T-helper 2 cell treated with Interferon-gamma antibody and Interleukin-4, amounts not matched to agents 5 μg/mL and 100 μg/mL, for 36 hours (primary cell): Measurements from ENCODE around the gene SELENOF.
"Not testable (repeated sequence)": the region's sequence is repeated elsewhere in the genome, so short reads cannot be mapped to it uniquely, and the experiment has no call there.

Source experiments
- DNase-seq: peaks from one replicate; pipeline ENCODE4 v3.0.0; 2021; ENCODE audit warnings: low spot score
- H3K27ac Mint-ChIP-seq: one replicate; pipeline ENCODE4 v1.8.0; 2021; ENCODE audit warnings: mild to moderate bottlenecking, mixed read lengths
- H3K27me3 Mint-ChIP-seq: one replicate; pipeline ENCODE4 v1.8.0; 2021; ENCODE audit warnings: low read depth, mixed read lengths
- H3K36me3 Mint-ChIP-seq: one replicate; pipeline ENCODE4 v1.8.0; 2021; ENCODE audit warnings: low read depth, mixed read lengths
- H3K4me1 Mint-ChIP-seq: one replicate; pipeline ENCODE4 v1.8.0; 2021; ENCODE audit warnings: low read depth, mixed read lengths
- H3K4me3 Mint-ChIP-seq: one replicate; pipeline ENCODE4 v1.8.0; 2022; ENCODE audit warnings: mild to moderate bottlenecking, moderate library complexity, mixed read lengths
- H3K9me3 Mint-ChIP-seq: one replicate; pipeline ENCODE4 v1.8.0; 2021; ENCODE audit warnings: mixed read lengths

SELENOF gene

GRCh38 chr1:86832433-86832832 is 81.5 kb downstream of the SELENOF start:
- Mint-ChIP-seq H3K9me3 (no peaks in the 10 kb centered on the region), H3K27ac (no peak overlapping the region), H3K4me3 (no peak overlapping the region), H3K36me3 (no peaks in the 10 kb centered on the region), H3K4me1 (peaks cover 2% of the 10 kb centered on the region), H3K27me3 (peaks cover 8% of the 10 kb centered on the region)
- DNase-seq = no peak

DNA sequence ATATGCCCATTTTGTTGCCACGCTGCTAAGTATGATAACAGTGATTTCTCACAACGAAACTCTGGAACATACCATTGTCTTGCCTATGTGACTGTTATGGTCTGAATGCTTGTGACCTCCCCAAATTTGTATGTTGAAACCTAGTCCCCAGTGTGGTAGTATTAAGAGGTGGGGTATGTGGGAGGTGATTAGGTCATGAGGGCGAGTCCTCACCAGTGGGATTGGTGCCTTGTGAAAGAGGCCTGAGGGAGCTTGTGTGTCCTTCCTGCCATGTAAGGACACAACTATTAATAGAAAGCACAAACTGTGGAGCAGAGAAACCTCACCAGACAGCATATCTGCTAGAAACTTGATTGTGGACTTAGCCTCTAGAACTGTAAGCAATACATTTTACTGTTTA is 84.6 kb downstream of the SELENOF start:
- Mint-ChIP-seq H3K9me3 (no peaks in the 10 kb centered on the region), H3K4me3 (no peak overlapping the region), H3K4me1 (peaks cover 2% of the 10 kb centered on the region), H3K27ac (no peak overlapping the region), H3K36me3 (no peaks in the 10 kb centered on the region), H3K27me3 (peaks cover 6% of the 10 kb centered on the region)
- DNase-seq = no peak

- H3K9me3 Mint-ChIP-seq = no peaks in the 10 kb centered on the region
- H3K27me3 Mint-ChIP-seq = peaks cover 3% of the 10 kb centered on the region
- H3K27ac Mint-ChIP-seq = no peak overlapping the region
- no peak for DNase-seq
- H3K4me1 Mint-ChIP-seq = no peaks in the 10 kb centered on the region
- no peaks in the 10 kb centered on the region for H3K36me3 Mint-ChIP-seq
- no peak overlapping the region for H3K4me3 Mint-ChIP-seq
Measured at GRCh38 chr1:86828024-86828423, 85.9 kb downstream of the SELENOF start.

DNA sequence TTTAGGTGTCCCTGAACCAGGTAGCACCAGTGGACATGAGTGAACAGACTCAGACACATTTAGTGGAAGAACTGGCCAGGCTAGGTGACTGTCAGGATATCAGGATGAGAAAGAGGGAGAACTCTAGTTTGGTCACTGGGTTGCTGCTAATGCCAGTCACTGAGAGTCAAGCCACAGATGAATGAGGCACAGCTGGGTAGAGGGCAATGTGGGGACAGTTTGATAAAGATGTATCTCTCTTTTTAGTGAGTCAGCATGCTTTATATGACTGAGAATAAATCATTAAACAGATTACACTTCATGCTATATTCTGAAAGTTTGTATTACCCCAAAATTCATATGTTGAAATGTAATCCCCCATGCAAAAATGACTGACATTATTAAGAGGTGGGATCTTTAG is 87.1 kb downstream of the SELENOF start:
- H3K4me3 Mint-ChIP-seq = no peak overlapping the region
- H3K36me3 Mint-ChIP-seq = no peaks in the 10 kb centered on the region
- no peaks in the 10 kb centered on the region for H3K4me1 Mint-ChIP-seq
- DNase-seq = no peak
- H3K9me3 Mint-ChIP-seq = no peaks in the 10 kb centered on the region
- peaks cover 7% of the 10 kb centered on the region for H3K27me3 Mint-ChIP-seq
- H3K27ac Mint-ChIP-seq = no peak overlapping the region

DNA sequence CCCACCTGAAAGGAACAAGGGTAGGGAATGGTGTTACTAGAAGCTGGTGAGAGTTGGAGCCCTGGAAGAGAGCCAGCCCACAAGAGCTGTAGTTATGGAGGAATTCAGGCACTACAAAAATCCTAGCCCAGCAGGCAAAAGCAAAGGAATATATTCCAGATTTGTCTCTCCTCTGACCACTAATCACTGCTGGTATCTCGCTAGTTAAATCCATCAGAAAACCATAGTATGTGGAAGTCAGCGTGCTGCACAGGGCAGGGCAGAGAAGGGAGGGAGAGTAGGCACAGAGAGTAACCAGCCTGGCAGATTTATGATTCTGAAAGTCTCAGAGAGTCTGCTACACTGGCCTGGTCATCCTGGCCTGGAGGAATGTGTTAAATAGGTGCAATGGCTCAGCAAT is 88.6 kb downstream of the SELENOF start:
- H3K27ac Mint-ChIP-seq = no peak overlapping the region
- no peaks in the 10 kb centered on the region for H3K4me1 Mint-ChIP-seq
- H3K9me3 Mint-ChIP-seq = no peaks in the 10 kb centered on the region
- H3K27me3 Mint-ChIP-seq = peaks cover 11% of the 10 kb centered on the region
- no peaks in the 10 kb centered on the region for H3K36me3 Mint-ChIP-seq
- DNase-seq = no peak
- H3K4me3 Mint-ChIP-seq = no peak overlapping the region

DNA sequence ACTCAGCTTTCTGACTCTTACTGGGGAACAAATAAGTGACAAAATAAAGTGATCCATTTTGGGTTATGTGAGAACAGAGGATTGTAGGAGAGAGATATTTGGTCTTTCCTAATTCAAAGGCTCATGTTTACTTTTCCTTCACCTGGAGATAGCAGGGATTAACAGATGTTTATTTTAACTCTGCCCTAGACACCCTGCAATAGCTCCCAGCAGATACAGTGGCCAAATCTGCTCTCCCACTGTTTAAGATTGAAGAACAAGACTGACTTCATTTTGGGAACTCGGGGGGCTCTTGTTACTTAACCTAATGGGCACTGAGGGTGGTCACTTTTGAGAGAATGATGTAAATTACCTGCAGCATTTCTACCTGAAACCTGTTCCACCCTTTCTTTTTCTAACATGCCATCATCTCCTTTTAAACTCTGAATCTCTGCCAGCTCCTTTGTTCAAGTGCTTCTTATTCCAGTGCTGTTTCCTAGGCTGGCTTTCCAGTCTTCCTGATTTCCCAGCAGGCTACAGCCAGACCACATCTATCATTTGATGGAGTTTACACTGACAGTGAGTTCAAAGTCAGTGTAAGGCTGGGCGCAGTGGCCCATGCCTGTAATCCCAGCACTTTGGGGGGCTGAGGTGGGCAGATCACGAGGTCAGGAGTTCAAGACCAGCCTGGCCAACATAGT is 90.0 kb downstream of the SELENOF start:
- H3K4me3 Mint-ChIP-seq = no peak overlapping the region
- peaks cover 11% of the 10 kb centered on the region for H3K27me3 Mint-ChIP-seq
- no peak overlapping the region for H3K27ac Mint-ChIP-seq
- DNase-seq = no peak
- no peaks in the 10 kb centered on the region for H3K36me3 Mint-ChIP-seq
- H3K9me3 Mint-ChIP-seq = no peaks in the 10 kb centered on the region
- H3K4me1 Mint-ChIP-seq = no peaks in the 10 kb centered on the region

- H3K9me3 Mint-ChIP-seq = no peaks in the 10 kb centered on the region
- no peaks in the 10 kb centered on the region for H3K4me1 Mint-ChIP-seq
- peaks cover 11% of the 10 kb centered on the region for H3K27me3 Mint-ChIP-seq
- DNase-seq = no peak
- H3K27ac Mint-ChIP-seq = no peak overlapping the region
- no peaks in the 10 kb centered on the region for H3K36me3 Mint-ChIP-seq
- no peak overlapping the region for H3K4me3 Mint-ChIP-seq
Measured at GRCh38 chr1:86823386-86823785, 90.5 kb downstream of the SELENOF start.

DNA sequence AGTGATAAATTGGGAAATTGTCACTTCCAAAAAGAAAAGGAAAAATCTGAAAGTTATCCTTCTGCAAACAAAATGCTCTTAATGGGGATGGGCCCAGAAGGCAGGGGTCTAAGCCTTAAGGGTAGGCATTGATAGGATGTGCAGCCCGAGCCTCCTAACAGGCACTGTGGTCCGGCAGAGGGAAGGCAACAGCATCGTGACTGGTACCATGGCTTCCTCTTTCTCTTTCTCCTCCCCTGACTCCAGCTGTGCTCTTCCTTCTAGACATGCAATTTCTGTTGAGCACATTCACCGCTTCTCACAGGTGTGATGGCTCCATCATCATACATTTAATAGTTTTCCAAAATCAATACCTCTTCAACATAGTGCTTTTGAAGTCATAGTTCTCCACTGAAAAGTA is 91.5 kb downstream of the SELENOF start:
- Mint-ChIP-seq H3K4me3 (no peak overlapping the region), H3K36me3 (no peaks in the 10 kb centered on the region), H3K27me3 (peaks cover 11% of the 10 kb centered on the region), H3K4me1 (no peaks in the 10 kb centered on the region), H3K9me3 (no peaks in the 10 kb centered on the region), H3K27ac (no peak overlapping the region)
- DNase-seq = no peak

- Mint-ChIP-seq H3K27me3 (peaks cover 11% of the 10 kb centered on the region), H3K27ac (no peak overlapping the region), H3K36me3 (no peaks in the 10 kb centered on the region), H3K9me3 (no peaks in the 10 kb centered on the region), H3K4me1 (no peaks in the 10 kb centered on the region), H3K4me3 (no peak overlapping the region)
- no peak for DNase-seq
Measured at GRCh38 chr1:86821956-86822355, 92.0 kb downstream of the SELENOF start.

GRCh38 chr1:86819970-86820369 is 94.0 kb downstream of the SELENOF start:
- peaks cover 11% of the 10 kb centered on the region for H3K27me3 Mint-ChIP-seq
- not testable (repeated sequence) for H3K4me1 Mint-ChIP-seq, H3K9me3 Mint-ChIP-seq, DNase-seq, H3K4me3 Mint-ChIP-seq, H3K36me3 Mint-ChIP-seq, H3K27ac Mint-ChIP-seq

DNA sequence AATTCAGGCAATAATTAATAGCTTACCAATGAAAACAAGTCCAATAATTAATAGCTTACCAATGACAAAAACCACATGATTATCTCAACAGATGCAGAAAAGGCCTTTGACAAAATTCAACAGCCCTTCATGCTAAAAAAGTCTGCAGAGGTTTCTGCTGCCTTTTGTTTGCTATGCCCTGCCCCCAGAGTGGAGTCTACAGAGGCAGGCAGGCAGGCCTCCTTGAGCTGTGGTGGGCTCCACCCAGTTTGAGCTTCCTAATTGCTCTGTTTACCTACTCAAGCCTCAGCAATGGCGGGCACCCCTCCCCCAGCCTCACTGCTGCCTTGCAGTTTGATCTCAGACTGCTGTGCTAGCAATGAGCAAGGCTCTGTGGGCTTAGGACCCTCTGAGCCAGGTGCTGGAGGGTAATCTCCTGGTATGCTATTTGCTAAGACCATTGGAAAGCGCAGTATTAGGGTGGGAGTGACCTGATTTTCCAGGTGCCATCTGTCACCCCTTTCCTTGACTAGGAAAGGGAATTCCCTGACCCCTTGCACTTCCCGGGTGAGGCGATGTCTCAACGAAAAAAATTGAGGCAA is 96.6 kb downstream of the SELENOF start:
- not testable (repeated sequence) for H3K4me1 Mint-ChIP-seq, H3K27me3 Mint-ChIP-seq, H3K4me3 Mint-ChIP-seq, H3K27ac Mint-ChIP-seq, H3K9me3 Mint-ChIP-seq, DNase-seq, H3K36me3 Mint-ChIP-seq

GRCh38 chr1:86814118-86814517 is 99.8 kb downstream of the SELENOF start:
- not testable (repeated sequence) for H3K27me3 Mint-ChIP-seq, DNase-seq, H3K4me1 Mint-ChIP-seq, H3K36me3 Mint-ChIP-seq, H3K9me3 Mint-ChIP-seq, H3K4me3 Mint-ChIP-seq, H3K27ac Mint-ChIP-seq
